ENCODE data around the gene SHISA6.

SHISA6 gene

DNA sequence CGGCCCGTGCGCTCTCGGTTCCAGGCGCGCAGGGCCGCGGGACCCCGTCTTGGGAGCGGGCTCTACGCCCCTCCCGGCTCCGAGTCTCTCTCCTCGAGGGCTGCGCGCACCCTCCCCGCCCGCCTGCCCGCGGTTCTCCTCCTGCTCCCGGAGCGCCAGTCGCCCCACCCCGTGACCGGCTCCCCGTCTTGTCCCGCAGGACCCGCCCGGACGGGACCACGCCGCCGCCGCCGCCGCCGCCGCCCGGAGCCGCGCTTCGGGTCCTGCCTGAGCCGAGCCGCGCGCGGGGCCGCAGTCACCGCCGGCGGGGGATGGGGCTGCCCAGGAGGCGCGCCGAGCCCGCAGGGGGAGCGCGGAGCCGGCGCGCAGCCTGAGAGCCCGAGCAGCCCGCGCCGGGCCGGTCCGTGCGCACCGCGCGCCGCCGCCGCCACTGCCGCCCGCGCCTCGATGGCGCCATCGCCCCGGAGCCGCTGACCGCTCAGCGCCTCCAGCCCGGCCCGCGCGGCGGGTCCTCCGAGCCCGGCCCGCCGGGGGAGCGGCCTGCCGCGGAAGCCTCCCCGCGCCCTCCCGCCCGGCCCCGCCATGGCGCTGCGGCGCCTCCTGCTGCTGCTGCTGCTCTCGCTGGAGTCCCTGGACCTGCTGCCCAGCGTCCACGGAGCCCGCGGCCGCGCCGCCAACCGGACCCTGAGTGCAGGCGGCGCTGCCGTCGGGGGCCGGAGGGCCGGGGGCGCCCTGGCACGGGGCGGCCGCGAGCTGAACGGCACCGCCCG, at the start of gene SHISA6:
Gene SHISA6 (plus strand): TSS at position 373 of the 770 bp plus-strand sequence.
- DNase-seq, result peak; percentile 3 to 18

DNA sequence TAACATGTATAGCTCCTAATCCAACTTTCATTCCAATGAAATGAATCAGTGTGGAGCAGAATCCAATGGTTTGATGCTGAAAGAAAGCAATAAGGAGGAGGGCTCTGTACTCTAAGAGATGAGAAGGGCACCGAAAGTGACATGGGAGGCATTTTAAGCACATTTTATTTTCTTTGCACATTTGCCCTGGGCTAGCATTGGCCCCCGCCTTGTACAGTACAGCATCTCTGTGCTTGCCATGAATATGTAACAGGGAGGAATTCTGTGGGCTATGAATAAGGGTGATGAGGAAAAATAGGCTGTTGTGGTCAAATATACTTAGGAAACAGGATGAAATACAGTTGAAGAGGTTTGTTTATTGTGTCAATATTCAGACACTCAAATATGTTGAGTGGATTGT, 45.2 kb upstream of the SHISA6 start:
- no peak for DNase-seq

DNA sequence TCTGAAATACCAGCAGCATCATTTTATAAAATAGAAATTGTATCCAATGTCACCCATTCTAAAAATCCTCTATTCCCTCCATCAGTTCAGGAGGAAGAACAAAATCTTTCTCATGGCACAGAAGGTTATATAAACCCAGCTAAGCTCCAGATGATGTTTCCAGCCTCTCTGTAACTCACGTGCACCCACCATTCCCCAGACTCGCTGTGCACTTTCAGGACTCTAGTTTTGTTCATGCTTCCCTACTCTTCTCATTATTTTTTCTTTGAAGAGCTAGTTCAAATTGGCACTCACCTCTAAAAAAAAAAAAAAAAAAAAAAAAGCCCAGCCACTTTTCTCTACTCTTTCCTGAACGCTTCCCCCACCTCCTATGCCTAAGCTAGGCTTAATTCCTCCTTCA, 36.0 kb upstream of the SHISA6 start:
- DNase-seq, result no peak

DNA sequence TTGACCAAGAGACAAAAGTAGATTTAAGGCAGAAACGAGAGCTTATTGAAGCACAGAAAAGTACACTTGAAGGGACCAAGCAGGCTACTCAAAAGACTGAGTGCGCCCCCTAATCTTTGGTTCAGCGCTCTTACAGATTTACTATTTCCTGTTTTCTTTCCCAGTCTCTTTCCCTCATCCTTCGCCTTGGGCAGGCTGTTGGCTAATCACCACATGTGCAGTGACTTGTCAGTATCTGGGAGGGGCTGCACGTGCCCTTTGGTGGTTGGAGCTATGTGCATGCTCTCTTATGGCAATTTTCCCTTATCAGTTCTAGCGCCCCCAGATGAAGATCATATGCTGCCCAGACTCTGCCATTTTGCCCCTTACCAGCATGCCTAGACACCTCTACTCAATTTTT, 35.4 kb upstream of the SHISA6 start:
- DNase-seq, result no peak

DNA sequence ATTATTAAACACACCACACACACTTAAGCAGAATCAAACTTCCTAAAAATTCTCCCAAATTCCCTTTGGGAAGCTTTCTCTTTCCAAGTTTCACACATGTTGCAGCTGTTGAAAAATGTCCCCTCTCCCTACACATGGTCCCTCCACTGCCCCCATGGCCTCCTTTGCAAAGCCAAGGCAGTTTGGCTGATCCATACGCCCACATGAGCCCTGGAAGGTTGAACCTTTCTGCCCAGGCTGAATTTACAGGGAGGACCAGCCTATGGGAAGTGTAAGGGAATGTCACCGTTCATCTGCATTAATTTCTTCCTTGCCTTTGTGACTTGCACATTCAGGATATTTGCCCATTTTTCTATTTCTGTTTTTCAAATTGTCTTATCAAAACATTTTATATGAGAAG, 31.1 kb upstream of the SHISA6 start:
- no peak for DNase-seq

DNA sequence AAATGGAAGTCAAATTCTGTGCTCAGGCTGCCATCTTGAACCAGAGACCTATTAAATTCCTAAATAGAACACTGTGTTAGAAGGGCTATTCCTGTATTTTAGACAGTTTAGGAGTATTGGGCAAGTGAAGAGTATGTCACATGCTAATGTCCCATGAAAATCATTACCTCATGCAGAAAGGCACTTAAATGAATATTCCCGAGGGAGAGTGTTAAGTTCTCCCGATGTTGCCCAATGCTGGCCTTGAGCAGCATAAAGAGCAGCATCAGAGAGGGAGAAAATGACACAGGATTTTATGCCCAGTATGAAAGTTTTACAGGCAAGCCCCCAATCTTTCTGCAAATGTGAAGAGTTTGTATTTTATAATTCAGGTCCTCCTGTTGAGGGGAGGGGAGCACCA, 28.2 kb upstream of the SHISA6 start:
- DNase-seq, result no peak

DNA sequence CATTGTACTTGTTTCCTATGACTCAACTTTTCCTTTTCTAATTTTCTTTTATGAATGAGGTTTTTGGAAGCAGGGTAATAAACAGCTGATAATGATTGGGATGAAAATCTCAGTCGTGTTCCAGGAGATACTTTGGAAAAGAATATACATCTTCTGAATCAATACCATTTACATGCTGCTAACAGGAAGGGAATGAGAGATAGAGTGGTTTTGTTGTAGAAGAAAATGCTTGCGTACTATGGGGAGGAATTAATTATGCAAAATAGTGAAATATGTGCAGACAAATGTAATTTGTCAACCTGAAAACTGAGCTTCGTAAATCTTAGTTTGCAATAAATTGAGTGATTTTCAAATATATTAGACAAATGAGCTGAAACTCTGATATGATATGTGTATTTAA, 24.0 kb upstream of the SHISA6 start:
- DNase-seq, result no peak

DNA sequence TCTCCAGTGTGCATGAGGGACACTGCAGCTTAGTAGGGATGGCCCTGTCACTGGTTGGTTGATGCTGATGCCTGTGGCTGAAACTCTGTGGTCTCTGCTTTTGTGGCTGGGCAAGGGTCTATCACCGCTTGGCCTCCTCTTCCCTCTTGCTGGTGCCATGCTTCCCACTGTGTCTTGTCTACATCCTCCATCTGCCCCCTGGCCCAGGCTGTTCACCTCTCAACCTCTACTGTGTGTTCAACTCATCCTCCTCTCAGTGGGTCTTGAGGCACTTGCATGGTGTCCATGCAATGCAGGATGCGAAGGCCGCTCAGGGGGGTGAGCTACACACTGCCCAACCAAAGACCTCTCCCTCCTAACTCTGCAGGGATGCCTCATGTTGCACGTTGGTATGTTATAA, 19.8 kb upstream of the SHISA6 start:
- DNase-seq, result no peak

DNA sequence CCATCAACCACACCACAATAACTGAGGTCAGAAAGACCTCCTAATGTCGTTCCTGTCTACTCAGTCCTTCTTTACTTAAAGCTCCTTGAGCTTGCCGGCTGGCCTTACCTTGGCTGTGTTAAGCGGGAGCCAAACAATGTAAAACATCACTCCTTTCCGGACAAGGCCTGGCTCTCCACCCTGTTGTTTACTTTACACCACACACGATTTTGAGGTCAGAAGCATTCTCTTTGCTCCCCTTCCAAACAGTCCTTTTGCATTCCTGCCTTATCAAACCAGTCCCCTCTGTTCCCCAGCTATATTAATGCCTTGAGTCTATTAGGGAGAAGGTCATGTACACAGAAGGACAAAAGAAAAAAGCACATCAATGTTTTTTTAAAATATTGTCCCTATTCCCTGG, 19.3 kb upstream of the SHISA6 start:
- DNase-seq, result no peak

DNA sequence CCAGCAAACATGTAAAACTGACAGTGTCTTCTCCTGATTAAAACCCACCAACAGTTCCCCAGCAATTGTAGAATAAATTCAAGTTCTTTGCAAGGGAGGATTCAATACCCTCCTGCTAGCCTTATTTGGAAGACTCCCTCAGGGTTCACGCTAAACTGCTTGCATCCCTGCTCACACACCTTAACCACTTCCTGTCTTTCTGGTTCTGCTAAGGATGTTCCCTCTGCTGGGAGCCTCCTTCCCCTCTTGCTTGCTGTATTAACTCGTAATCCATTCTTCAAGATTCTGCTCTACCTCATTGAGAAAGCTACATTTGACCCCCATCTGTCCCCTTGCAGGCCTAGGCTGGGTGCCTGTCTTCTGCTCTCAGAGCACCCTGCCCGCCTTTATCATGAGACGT, 2.3 kb upstream of the SHISA6 start:
- DNase-seq, result no peak

DNA sequence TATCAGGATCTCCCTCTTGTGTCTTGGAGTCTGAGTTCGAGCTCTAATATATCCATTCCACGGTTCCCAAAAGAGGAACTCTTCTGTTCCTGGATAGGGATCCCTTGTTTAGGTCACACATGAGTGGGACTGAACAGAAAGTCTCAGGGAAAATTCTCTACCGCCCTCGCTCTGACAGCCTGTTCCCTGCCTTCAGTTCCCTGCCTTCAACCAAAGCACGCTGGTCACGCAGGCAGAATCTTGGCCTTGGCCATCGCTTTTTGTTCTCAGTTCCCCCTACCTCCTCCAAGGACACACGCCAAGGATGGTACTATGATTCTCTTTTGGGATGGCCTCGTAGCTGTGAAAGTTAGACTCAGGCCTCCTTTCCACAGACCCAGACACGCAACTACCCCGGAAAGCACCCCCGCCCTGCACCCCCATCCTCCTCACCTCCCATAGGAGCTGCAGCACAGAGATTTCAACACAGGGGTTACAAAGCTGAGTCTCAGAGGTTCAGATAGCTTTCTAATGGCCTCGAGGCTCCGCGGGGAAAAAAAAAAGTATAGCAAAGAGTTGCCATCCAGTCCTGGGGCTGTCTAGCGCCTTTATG, 1.5 kb upstream of the SHISA6 start:
- no peak for DNase-seq

DNA sequence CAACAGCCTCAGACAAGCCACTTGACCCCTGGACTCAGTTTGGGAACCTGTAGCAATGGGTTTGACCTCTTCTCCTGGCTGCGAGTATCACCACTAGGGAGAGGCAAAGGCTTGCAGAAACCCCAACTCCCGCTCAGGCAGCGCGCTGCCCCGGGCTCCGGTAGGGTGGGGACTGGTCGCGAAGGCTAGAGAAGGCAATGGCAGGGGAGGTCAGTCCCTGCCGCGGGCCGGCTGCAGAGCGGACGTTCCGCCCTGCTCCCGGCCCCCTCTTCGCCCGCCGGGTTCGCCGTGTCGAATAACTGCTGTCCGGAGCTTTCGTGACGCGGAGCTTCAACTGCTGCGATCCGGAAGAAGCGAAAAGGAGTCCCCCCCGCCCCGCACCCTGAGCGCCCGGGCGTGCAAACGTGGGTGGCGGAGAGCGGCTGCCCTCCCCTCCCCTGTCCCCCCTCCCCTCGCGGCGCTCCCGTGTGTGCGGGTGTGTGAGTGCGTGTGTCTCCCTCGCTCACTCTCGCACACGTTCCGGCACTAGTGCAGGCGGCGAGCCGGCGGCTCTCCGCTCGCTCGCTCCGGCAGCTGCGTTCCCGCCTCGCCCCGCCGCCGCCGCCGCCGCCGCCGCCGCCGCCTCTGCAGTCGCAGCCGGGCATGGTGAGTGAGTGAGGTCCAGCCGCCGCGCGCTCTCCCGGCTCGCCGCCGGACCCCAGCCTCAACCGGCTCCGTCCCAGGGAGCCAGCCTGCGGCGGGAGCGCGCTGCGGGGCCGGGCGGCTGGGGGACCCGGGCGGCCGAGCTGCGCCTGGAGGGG, 772 bp upstream of the SHISA6 start:
- DNase-seq, result no peak

DNA sequence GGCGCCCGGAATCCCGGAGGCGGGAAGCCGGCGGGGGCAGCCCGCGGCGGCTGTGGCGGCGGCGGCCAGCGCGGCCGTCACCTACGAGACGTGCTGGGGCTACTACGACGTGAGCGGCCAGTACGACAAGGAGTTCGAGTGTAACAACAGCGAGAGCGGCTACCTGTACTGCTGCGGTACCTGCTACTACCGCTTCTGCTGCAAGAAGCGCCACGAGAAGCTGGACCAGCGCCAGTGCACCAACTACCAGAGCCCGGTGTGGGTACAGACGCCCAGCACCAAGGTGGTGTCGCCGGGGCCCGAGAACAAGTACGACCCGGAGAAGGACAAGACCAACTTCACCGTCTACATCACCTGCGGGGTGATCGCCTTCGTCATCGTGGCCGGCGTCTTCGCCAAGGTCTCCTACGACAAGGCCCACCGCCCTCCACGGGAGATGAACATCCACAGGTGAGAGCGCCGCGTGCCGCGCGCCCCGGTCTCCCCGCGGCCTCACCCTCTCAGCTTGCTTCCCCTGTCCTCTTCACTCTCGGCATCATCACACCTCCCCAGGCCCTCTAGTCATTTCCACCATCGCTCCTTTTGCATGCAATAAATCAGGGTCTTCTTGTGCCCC, 706 bp downstream of the SHISA6 start:
- no peak for DNase-seq

DNA sequence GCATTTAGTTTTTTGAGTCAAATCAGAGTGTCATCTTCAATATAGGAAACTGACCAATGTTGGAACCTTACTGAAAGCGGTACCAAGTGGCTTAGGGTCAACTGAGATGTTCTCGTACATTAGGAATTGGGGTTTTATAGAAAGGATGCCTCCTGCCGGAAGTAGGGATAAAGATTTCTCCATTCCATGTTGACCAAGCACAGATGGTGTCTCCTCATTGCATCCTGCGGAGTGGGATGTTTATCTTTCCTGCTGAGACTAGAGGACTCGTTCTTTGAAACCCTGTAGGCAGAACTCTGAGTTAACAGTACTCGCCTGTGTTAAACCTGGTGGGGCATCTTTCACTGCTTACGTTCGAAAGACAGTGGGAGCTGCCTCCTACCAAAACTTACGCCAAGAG, 1.4 kb downstream of the SHISA6 start:
- no peak for DNase-seq

DNA sequence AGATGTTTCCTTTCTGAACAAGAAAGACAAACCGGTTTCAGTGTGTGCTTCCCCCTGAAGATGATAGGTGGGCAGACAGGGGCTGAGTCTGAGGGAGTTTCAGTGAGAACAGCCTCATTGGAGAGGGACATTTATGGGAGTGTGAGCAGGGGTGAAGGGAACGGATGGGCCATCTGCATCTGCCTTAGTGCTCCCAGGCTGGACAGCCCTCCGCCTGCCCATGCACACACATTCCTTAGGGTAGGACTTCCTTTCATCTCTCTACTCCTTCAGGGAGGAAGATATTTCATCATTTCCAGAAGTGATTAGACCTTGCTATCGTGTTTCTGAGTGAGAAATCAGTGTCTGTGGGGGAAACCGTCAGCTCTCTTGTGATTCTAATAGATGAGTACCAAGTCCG, 3.8 kb downstream of the SHISA6 start:
- no peak for DNase-seq

DNA sequence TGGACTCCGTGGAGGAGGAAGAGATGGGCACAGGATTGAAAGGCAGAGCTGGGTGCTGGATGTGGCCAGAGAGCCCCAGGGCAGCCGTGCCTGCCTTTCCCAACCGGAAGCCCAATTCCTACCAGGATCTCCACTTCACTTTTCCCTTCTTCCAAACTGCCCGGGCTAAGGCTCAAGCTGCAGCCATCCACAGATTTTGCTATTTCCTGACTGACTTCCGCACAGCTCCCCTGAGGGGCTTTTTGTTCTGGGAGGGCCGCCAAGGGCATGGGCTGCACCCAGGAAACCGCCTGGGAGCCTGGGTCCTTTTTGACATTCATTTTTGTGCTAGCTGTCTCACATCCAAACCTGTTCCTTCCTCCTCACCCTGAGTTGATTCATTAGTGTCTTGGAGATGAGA, 4.2 kb downstream of the SHISA6 start:
- DNase-seq, result no peak

DNA sequence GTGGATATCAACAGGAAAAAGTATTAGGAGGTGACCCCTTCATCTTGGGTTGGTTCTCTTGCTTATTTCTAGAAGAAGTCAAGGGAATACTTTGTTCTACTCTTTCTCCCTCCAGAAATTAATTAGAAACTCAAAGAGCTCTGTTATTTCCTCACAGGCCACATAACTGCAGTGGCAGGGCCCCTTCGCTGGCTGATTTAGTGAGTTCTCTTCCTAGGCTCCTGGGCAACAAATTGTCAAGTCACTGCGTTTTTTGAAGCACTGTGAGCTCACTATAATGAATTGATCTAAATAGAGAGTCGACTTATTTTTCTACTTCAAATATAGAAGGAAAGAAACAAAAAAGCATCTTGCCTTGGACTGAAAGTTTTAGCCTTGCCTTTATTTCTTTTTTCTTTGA, 4.8 kb downstream of the SHISA6 start:
- no peak for DNase-seq

DNA sequence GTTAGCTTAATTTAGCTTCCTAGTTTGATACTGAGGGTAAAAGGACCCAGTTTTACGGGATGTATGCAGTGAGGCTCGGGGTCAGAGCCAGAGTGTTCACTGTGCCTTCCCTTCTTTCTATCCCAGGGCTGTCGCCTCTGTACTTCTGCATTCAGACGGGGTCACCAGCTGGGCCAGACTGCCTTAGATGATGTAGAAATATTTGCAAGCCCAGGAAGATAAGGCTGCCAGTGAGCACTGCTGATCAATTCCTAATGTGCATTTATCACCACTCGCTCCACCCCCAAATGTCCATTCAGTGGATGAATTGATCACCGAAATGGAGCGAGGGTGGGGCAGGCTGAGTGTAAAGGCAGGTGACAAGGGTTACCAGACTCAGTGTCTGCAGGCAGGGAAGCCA, 9.1 kb downstream of the SHISA6 start:
- no peak for DNase-seq

DNA sequence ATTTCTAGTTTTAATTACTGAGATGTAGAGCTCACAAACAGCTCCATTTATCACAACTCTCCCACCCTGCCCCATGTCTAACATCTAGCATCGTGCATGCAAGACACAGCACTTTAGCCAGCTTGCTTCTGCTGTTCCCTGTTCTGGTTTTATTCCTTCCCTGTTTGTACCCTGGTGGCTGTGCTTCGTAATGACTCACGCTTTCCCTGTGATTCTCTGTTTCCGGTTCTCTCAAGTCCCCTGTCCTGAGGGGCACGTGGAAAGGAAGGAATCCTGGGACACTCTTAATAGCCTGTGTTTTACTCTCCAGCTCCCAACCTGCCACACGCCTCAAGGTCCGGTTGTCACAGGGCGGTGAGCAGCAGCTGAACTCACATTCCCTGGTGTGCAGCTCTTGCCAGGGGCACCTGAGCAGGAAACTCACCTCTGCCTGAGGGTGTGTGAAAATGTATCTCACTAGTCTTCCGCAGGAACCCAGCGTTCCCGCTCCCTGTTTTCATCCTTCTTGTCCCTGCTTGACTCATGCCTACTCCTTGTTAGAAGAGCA, 10.6 kb downstream of the SHISA6 start:
- no peak for DNase-seq

DNA sequence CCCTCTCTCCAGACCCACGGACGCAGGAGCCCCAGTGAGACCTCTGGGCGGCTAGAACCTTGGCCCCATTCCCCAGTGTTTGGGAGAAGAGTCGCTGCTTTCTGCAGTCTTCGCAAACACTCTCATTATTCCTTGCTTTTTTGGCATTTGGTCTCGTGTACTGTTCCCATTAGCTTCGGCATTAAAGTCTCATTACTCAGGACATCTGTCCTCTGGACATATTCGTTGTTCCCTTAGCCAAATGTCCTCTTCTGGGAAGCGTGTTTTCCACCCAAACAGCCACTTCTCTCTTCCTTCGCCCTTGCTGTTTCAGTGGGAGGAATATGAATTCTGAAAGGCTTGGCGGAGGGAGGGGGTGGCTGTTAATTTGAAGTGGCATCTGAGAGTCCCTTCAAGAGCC, 11.1 kb downstream of the SHISA6 start:
- DNase-seq, result no peak

DNA sequence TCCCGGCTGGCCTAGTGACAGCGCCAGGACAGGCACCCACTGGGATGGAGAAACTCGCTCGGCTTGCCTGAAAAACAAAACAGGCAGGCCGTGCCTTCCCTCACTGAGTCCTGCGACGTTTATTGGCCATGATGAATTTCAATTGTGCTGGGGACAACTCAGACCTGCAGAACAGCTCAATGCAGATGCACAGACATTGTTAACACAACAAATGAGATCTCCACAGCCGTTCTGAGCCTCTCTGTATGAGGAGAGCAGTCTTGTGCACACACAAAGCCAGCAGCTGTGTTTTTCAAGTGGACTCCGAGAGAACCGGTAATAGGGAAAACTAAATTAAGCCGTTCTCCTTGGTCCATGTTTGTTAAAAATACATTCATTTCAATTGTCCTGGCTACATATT, 15.9 kb downstream of the SHISA6 start:
- DNase-seq, result no peak

DNA sequence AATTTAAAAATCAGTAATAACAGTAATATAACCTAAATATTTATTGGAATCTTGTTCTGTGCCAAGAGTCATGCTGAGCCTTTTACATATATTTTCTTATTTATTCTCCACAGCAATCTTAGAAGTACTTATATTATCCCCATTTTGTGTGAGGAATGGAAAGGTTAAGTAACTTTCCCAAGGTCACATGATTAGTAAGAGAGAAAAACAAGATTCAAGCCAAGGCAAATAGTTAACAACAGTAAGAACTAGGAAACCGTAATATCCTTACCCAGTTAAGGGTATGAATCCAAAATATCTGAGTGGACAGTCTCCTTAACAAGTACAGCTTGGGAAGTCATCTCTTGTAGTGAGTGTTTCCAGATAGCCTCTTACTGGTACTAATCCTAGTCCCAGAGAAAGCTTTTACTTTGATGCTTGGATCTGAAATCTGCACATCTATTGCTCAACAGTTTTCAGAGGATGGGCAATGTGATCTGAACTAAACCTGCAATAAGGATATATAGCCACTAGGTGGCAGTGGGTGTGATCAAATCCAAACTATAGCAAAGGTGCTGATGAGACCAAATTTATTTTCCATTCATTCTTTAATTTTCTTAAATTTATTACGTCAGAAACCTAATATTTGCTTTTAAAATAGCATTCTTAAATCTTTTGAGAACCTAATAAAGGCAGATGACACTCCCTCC, 23.3 kb downstream of the SHISA6 start:
- DNase-seq, result no peak

Measured in NCI-H1930 (cell line).